ENCODE results near the gene GRPR. TPM values are rescaled to one million over a fixed set of nuclear protein-coding genes. Genes with fewer than 3 reads are reported as not detected.
"Not testable (repeated sequence)": the region's sequence is repeated elsewhere in the genome, so short reads cannot be mapped to it uniquely, and the experiment has no call there.

Gene GRPR
- total RNA-seq, 5 donors from 2014 or later (not counting 1 experiment from before 2014, with no cell fraction given) = 0.16 to 0.32 TPM; not detected in 3

GRCh38 chrX:16148896-16149295, 25.5 kb downstream of the GRPR start:
- POLR2A ChIA-PET = no interaction called here
- Mint-ChIP-seq H3K27ac (no peak overlapping the region), H3K27me3 (peaks cover 4 to 16% of the 10 kb centered on the region in 2 donors), H3K9me3 (peaks cover 0 to 4% (median 3%) of the 10 kb centered on the region in 3 donors), H3K4me1 (no peaks in the 10 kb centered on the region), H3K4me3 (no peak overlapping the region), H3K36me3 (no peaks in the 10 kb centered on the region)
- no peaks in the 10 kb centered on the region for H3K9me3 ChIP-seq
- H3K4me1 ChIP-seq (ENCODE audit: control insufficient read depth in 1 of 2, extremely low read depth in 1 of 2, insufficient read depth in 2 of 2, low read length in 2 of 2) = no peaks in the 10 kb centered on the region
- no peak for ATAC-seq (replicated peaks in 1 of 4)
- H3K4me3 ChIP-seq (ENCODE audit: control insufficient read depth in 1 of 2, extremely low read depth in 1 of 2, low read length in 1 of 2) = no peak overlapping the region
- no peak overlapping the region for H3K27ac ChIP-seq (ENCODE audit: low read length)
- H3K36me3 ChIP-seq (ENCODE audit: control insufficient read depth in 2 of 2, extremely low read depth in 1 of 2, insufficient read depth in 1 of 2, low read length in 1 of 2) = no peaks in the 10 kb centered on the region
- WGBS (ENCODE audit: insufficient coverage) = no CpG with 5 or more reads among the region's 3 CpGs
- CTCF ChIA-PET = no interaction called here
- no peak for DNase-seq
- no peaks in the 10 kb centered on the region for H3K27me3 ChIP-seq (replicated peaks in 1 of 2; ENCODE audit: control insufficient read depth in 2 of 2, extremely low read depth in 1 of 2, insufficient read depth in 2 of 2, low read length in 1 of 2)

GRCh38 chrX:16155581-16156096, 32.3 kb downstream of the GRPR start:
- Histone ChIP-seq H3K9me3 (no peaks in the 10 kb centered on the region), H3K36me3 (ENCODE audit: control insufficient read depth in 2 of 2, extremely low read depth in 1 of 2, insufficient read depth in 1 of 2, low read length in 1 of 2) (no peaks in the 10 kb centered on the region), H3K27ac (ENCODE audit: low read length) (no peak overlapping the region), H3K27me3 (replicated peaks in 1 of 2; ENCODE audit: control insufficient read depth in 2 of 2, extremely low read depth in 1 of 2, insufficient read depth in 2 of 2, low read length in 1 of 2) (no peaks in the 10 kb centered on the region), H3K4me1 (ENCODE audit: control insufficient read depth in 1 of 2, extremely low read depth in 1 of 2, insufficient read depth in 2 of 2, low read length in 2 of 2) (no peaks in the 10 kb centered on the region), H3K4me3 (ENCODE audit: control insufficient read depth in 1 of 2, extremely low read depth in 1 of 2, low read length in 1 of 2) (no peak overlapping the region)
- Mint-ChIP-seq H3K27ac (no peak overlapping the region), H3K9me3 (no peaks in the 10 kb centered on the region), H3K4me3 (no peak overlapping the region), H3K36me3 (no peaks in the 10 kb centered on the region), H3K27me3 (peaks cover 0 to 14% of the 10 kb centered on the region in 2 donors), H3K4me1 (no peaks in the 10 kb centered on the region)
- ChIA-PET CTCF (no interaction called here), POLR2A (no interaction called here)
- no peak for ATAC-seq (replicated peaks in 1 of 4)
- WGBS (ENCODE audit: insufficient coverage) = no CpG with 5 or more reads among the region's 5 CpGs
- DNase-seq = no peak

- Mint-ChIP-seq H3K4me3 (no peak overlapping the region), H3K36me3 (no peaks in the 10 kb centered on the region), H3K4me1 (no peaks in the 10 kb centered on the region), H3K27me3 (peaks cover 0 to 15% of the 10 kb centered on the region in 2 donors), H3K27ac (no peak overlapping the region), H3K9me3 (no peaks in the 10 kb centered on the region)
- ATAC-seq (replicated peaks in 1 of 4) (no peak), DNase-seq (no peak)
- ChIA-PET CTCF (no interaction called here), POLR2A (no interaction called here)
- Histone ChIP-seq H3K9me3 (no peaks in the 10 kb centered on the region), H3K4me3 (ENCODE audit: control insufficient read depth in 1 of 2, extremely low read depth in 1 of 2, low read length in 1 of 2) (no peak overlapping the region), H3K4me1 (ENCODE audit: control insufficient read depth in 1 of 2, extremely low read depth in 1 of 2, insufficient read depth in 2 of 2, low read length in 2 of 2) (no peaks in the 10 kb centered on the region), H3K27ac (ENCODE audit: low read length) (no peak overlapping the region), H3K27me3 (replicated peaks in 1 of 2; ENCODE audit: control insufficient read depth in 2 of 2, extremely low read depth in 1 of 2, insufficient read depth in 2 of 2, low read length in 1 of 2) (no peaks in the 10 kb centered on the region), H3K36me3 (ENCODE audit: control insufficient read depth in 2 of 2, extremely low read depth in 1 of 2, insufficient read depth in 1 of 2, low read length in 1 of 2) (no peaks in the 10 kb centered on the region)
- WGBS (ENCODE audit: insufficient coverage) = 87% methylated on average over 3 of the region's 5 CpGs
Measured at GRCh38 chrX:16156692-16157331, 33.4 kb downstream of the GRPR start.

- Mint-ChIP-seq H3K9me3 (no peaks in the 10 kb centered on the region), H3K27me3 (peaks cover 0 to 31% of the 10 kb centered on the region in 2 donors), H3K36me3 (no peaks in the 10 kb centered on the region), H3K4me3 (no peak overlapping the region), H3K27ac (no peak overlapping the region), H3K4me1 (no peaks in the 10 kb centered on the region)
- DNase-seq (no peak), ATAC-seq (replicated peaks in 1 of 4) (no peak)
- CTCF ChIA-PET = interaction anchor here in 1 of 2 donors (1.0 kb wide), 1 partner anchor 18 kb away, joined by 3 read pairs; no protein-coding TSS in a partner anchor
- H3K9me3 ChIP-seq = no peaks in the 10 kb centered on the region
- H3K4me1 ChIP-seq (ENCODE audit: control insufficient read depth in 1 of 2, extremely low read depth in 1 of 2, insufficient read depth in 2 of 2, low read length in 2 of 2) = no peaks in the 10 kb centered on the region
- H3K27ac ChIP-seq (ENCODE audit: low read length) = no peak overlapping the region
- POLR2A ChIA-PET = no interaction called here
- no peak overlapping the region for H3K4me3 ChIP-seq (ENCODE audit: control insufficient read depth in 1 of 2, extremely low read depth in 1 of 2, low read length in 1 of 2)
- no peaks in the 10 kb centered on the region for H3K36me3 ChIP-seq (ENCODE audit: control insufficient read depth in 2 of 2, extremely low read depth in 1 of 2, insufficient read depth in 1 of 2, low read length in 1 of 2)
- WGBS (ENCODE audit: insufficient coverage) = no CpG with 5 or more reads among the region's 3 CpGs
- H3K27me3 ChIP-seq (replicated peaks in 1 of 2; ENCODE audit: control insufficient read depth in 2 of 2, extremely low read depth in 1 of 2, insufficient read depth in 2 of 2, low read length in 1 of 2) = no peaks in the 10 kb centered on the region
Measured at GRCh38 chrX:16160729-16161128, 37.4 kb downstream of the GRPR start.

- CTCF ChIA-PET = interaction anchor here in 1 of 2 donors (1.0 kb wide), 1 partner anchor 19 kb away, joined by 3 read pairs; no protein-coding TSS in a partner anchor
- H3K27me3 ChIP-seq (replicated peaks in 1 of 2; ENCODE audit: control insufficient read depth in 2 of 2, extremely low read depth in 1 of 2, insufficient read depth in 2 of 2, low read length in 1 of 2); ATAC-seq (replicated peaks in 1 of 4); H3K4me3 Mint-ChIP-seq; H3K36me3 Mint-ChIP-seq; DNase-seq; H3K4me1 Mint-ChIP-seq; H3K36me3 ChIP-seq (ENCODE audit: control insufficient read depth in 2 of 2, extremely low read depth in 1 of 2, insufficient read depth in 1 of 2, low read length in 1 of 2); H3K4me1 ChIP-seq (ENCODE audit: control insufficient read depth in 1 of 2, extremely low read depth in 1 of 2, insufficient read depth in 2 of 2, low read length in 2 of 2); H3K27ac ChIP-seq (ENCODE audit: low read length); POLR2A ChIA-PET; H3K27ac Mint-ChIP-seq; H3K9me3 ChIP-seq; H3K9me3 Mint-ChIP-seq; H3K4me3 ChIP-seq (ENCODE audit: control insufficient read depth in 1 of 2, extremely low read depth in 1 of 2, low read length in 1 of 2): not testable (repeated sequence)
- WGBS (ENCODE audit: insufficient coverage) = no CpG with 5 or more reads among the region's 2 CpGs
- H3K27me3 Mint-ChIP-seq = peaks cover 0 to 32% of the 10 kb centered on the region in 2 donors
Measured at GRCh38 chrX:16161173-16161572, 37.8 kb downstream of the GRPR start.

GRCh38 chrX:16162391-16162790, 39.0 kb downstream of the GRPR start:
- H3K27ac ChIP-seq (ENCODE audit: low read length) = no peak overlapping the region
- DNase-seq (no peak), ATAC-seq (replicated peaks in 1 of 4) (no peak)
- Mint-ChIP-seq H3K36me3 (no peaks in the 10 kb centered on the region), H3K4me3 (no peak overlapping the region), H3K27me3 (peaks cover 4 to 40% of the 10 kb centered on the region in 2 donors), H3K4me1 (no peaks in the 10 kb centered on the region), H3K9me3 (no peaks in the 10 kb centered on the region), H3K27ac (no peak overlapping the region)
- H3K9me3 ChIP-seq = no peaks in the 10 kb centered on the region
- H3K27me3 ChIP-seq (replicated peaks in 1 of 2; ENCODE audit: control insufficient read depth in 2 of 2, extremely low read depth in 1 of 2, insufficient read depth in 2 of 2, low read length in 1 of 2) = no peaks in the 10 kb centered on the region
- ChIA-PET CTCF (no interaction called here), POLR2A (no interaction called here)
- no peaks in the 10 kb centered on the region for H3K4me1 ChIP-seq (ENCODE audit: control insufficient read depth in 1 of 2, extremely low read depth in 1 of 2, insufficient read depth in 2 of 2, low read length in 2 of 2)
- H3K36me3 ChIP-seq (ENCODE audit: control insufficient read depth in 2 of 2, extremely low read depth in 1 of 2, insufficient read depth in 1 of 2, low read length in 1 of 2) = no peaks in the 10 kb centered on the region
- no peak overlapping the region for H3K4me3 ChIP-seq (ENCODE audit: control insufficient read depth in 1 of 2, extremely low read depth in 1 of 2, low read length in 1 of 2)
- WGBS (ENCODE audit: insufficient coverage) = 75% methylated on average over 2 of the region's 5 CpGs

Data from T-cell (primary cell).